SK-N-MC (cell line): ENCODE data around the gene PDE4B.

Experiments used
- EZH2 ChIP-seq: fragments of 200-600 bp; sonication (generic); IDR thresholded peaks from one replicate; pipeline ENCODE4 v1.6.1; 2017; ENCODE audit warnings: antibody characterized with exemption
- FOXP2 ChIP-seq: optimal IDR thresholded peaks from 2 replicates; pipeline ENCODE3; 2011; ENCODE audit warnings: mild to moderate bottlenecking, moderate library complexity; ENCODE audit not compliant: insufficient read depth; ENCODE audit errors: extremely low read length, control extremely low read depth
- POLR2AphosphoS5 ChIP-seq: IDR thresholded peaks from 2 replicates; pipeline ENCODE4 v1.6.1; 2012; ENCODE audit warnings: mild to moderate bottlenecking, low read depth, low read length, borderline replicate concordance

- TF ChIP-seq EZH2 (no peak), POLR2AphosphoS5 (no peak), FOXP2 (no peak)
Observed at GRCh38 chr1:66175098-66175497, 382.4 kb downstream of the PDE4B start.
